SU-DHL-6 (cell line): ENCODE results near the gene CDC20B.

Experiments
- H2AFZ ChIP-seq: fragments of 200-600 bp; sonication (generic); 2 replicates; pipeline ENCODE4 v1.6.1; 2014; ENCODE audit warnings: low read depth, mild to moderate bottlenecking, moderate library complexity, mixed read lengths, antibody characterized with exemption, low read length; ENCODE audit not compliant: severe bottlenecking
- H3F3A ChIP-seq: fragments of 200-600 bp; shearing (Covaris generic); 2 replicates; pipeline ENCODE4 v1.6.0; 2016; ENCODE audit warnings: antibody characterized with exemption, mild to moderate bottlenecking; ENCODE audit not compliant: insufficient read depth
- H3K27ac ChIP-seq: fragments of 200-600 bp; sonication (generic); 2 replicates; pipeline ENCODE4 v1.5.1; 2016; ENCODE audit warnings: low read depth, mild to moderate bottlenecking, low read length, moderate library complexity, mixed read lengths
- H3K27me3 ChIP-seq: fragments of 200-600 bp; sonication (generic), shearing (Covaris generic); 2 replicates; pipeline ENCODE4 v1.6.0; 2014; ENCODE audit warnings: mild to moderate bottlenecking, low read length
- H3K36me3 ChIP-seq: fragments of 200-600 bp; sonication (generic); 2 replicates; pipeline ENCODE4 v1.6.1; 2014; ENCODE audit warnings: mild to moderate bottlenecking, low read length, mixed read lengths
- H3K4me2 ChIP-seq: fragments of 300-600, 200-600 bp; shearing (Covaris generic), sonication (generic); 2 replicates; pipeline ENCODE4 v1.6.0; 2014; ENCODE audit warnings: low read length, low read depth, mild to moderate bottlenecking; ENCODE audit not compliant: poor library complexity, severe bottlenecking
- H3K4me3 ChIP-seq: fragments of 200-600 bp; sonication (generic); 2 replicates; pipeline ENCODE4 v1.5.1; 2014; ENCODE audit warnings: antibody characterized with exemption, low read length, mild to moderate bottlenecking, mixed read lengths; ENCODE audit not compliant: insufficient read depth, poor library complexity, severe bottlenecking
- H3K79me2 ChIP-seq: fragments of 200-600 bp; sonication (generic); 2 replicates; pipeline ENCODE4 v1.6.1; 2014; ENCODE audit warnings: mild to moderate bottlenecking, low read length, moderate library complexity; ENCODE audit not compliant: insufficient read depth
- H3K9ac ChIP-seq: fragments of 200-600 bp; sonication (generic); 2 replicates; pipeline ENCODE4 v1.7.0; 2014; ENCODE audit warnings: mild to moderate bottlenecking, low read length
- H3K9me2 ChIP-seq: fragments of 200-600 bp; sonication (generic); replicated peaks from 2 replicates; pipeline ENCODE4 v1.6.1; 2014; ENCODE audit warnings: low read length; ENCODE audit not compliant: insufficient read depth
- H3K9me3 ChIP-seq: fragments of 200-600 bp; sonication (generic); 2 replicates; pipeline ENCODE4 v1.6.1; 2014; ENCODE audit warnings: low read length, mixed read lengths; ENCODE audit not compliant: insufficient read depth
- H4K20me1 ChIP-seq: fragments of 200-600 bp; sonication (generic); 2 replicates; pipeline ENCODE4 v1.6.1; 2014; ENCODE audit warnings: low read depth, mild to moderate bottlenecking, antibody characterized with exemption, low read length, moderate library complexity, mixed read lengths
- EZH2phosphoT487 ChIP-seq: fragments of 200-600 bp; sonication (generic), shearing (Covaris generic); conservative IDR thresholded peaks from 2 replicates; pipeline ENCODE4 v1.6.1; 2018; ENCODE audit warnings: mild to moderate bottlenecking, antibody characterized with exemption, low read length, moderate library complexity, mixed read lengths
- TF ChIP-seq, protein P1 (sequence below): fragments of 200-600 bp; sonication (generic); IDR thresholded peaks from one replicate; pipeline ENCODE4 v1.5.1; 2017; ENCODE audit warnings: antibody characterized with exemption, mild to moderate bottlenecking, low read length, moderate library complexity; ENCODE audit not compliant: insufficient read depth, poor library complexity, severe bottlenecking

CDC20B gene

GRCh38 chr5:55219770-55220169 is 46.8 kb upstream of the CDC20B start:
- no peaks in the 10 kb centered on the region for H4K20me1 ChIP-seq
- no peak overlapping the region for H2AFZ ChIP-seq
- no peak overlapping the region for H3K4me2 ChIP-seq
- H3K9ac ChIP-seq, result no peak overlapping the region
- no peaks in the 10 kb centered on the region for H3K9me3 ChIP-seq
- no peaks in the 10 kb centered on the region for H3F3A ChIP-seq
- H3K9me2 ChIP-seq, result no peaks in the 10 kb centered on the region
- H3K36me3 ChIP-seq, result no peaks in the 10 kb centered on the region
- H3K4me3 ChIP-seq, result no peak overlapping the region
- H3K79me2 ChIP-seq, result no peaks in the 10 kb centered on the region
- TF ChIP-seq, protein P1, sequence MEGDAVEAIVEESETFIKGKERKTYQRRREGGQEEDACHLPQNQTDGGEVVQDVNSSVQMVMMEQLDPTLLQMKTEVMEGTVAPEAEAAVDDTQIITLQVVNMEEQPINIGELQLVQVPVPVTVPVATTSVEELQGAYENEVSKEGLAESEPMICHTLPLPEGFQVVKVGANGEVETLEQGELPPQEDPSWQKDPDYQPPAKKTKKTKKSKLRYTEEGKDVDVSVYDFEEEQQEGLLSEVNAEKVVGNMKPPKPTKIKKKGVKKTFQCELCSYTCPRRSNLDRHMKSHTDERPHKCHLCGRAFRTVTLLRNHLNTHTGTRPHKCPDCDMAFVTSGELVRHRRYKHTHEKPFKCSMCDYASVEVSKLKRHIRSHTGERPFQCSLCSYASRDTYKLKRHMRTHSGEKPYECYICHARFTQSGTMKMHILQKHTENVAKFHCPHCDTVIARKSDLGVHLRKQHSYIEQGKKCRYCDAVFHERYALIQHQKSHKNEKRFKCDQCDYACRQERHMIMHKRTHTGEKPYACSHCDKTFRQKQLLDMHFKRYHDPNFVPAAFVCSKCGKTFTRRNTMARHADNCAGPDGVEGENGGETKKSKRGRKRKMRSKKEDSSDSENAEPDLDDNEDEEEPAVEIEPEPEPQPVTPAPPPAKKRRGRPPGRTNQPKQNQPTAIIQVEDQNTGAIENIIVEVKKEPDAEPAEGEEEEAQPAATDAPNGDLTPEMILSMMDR, result no peak
- no peak for TF ChIP-seq EZH2phosphoT487
- no peak overlapping the region for H3K27ac ChIP-seq
- H3K27me3 ChIP-seq, result no peaks in the 10 kb centered on the region

GRCh38 chr5:55218967-55219366 is 46.0 kb upstream of the CDC20B start:
- Histone ChIP-seq H3K27ac (no peak overlapping the region), H3K9me3 (no peaks in the 10 kb centered on the region), H3K4me2 (no peak overlapping the region), H3K27me3 (no peaks in the 10 kb centered on the region), H2AFZ (no peak overlapping the region), H3K79me2 (no peaks in the 10 kb centered on the region), H3K9ac (no peak overlapping the region), H3K9me2 (no peaks in the 10 kb centered on the region), H3K4me3 (no peak overlapping the region), H4K20me1 (no peaks in the 10 kb centered on the region), H3K36me3 (no peaks in the 10 kb centered on the region), H3F3A (no peaks in the 10 kb centered on the region)
- TF ChIP-seq, protein P1, result no peak
- no peak for TF ChIP-seq EZH2phosphoT487

DNA sequence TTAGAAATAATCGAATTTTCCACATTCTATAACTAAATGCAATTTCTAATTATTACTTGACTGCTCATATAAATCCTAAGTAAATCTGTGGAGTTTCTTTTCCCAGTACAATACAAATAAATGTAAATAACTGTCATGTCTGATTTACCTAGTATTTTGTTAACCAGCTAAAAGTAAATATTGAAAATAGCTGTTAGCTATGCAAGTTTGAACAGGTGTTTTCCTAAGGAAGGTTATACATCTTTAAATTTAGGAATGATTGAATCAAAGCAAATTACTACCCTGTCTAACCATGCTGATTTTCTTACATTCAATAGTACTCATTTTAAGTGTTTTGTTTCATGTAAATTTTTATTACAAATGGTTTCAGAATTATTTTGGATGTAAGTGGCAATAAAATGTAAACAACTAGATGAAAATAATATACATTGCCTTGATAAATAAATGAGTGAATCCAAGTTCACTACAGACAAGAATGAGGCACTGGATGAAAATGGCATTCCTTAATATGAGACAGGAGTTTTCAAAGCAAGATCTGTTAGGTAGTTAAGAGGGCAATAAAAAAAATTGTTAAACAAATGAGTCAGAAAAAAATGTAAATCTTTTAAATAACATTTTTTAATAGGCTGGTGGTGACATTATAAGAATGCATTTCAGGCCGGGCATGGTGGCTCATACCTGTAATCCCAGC is 38.4 kb upstream of the CDC20B start:
- no peak overlapping the region for H3K4me2 ChIP-seq
- H3K4me3 ChIP-seq, result no peak overlapping the region
- no peaks in the 10 kb centered on the region for H3K79me2 ChIP-seq
- no peaks in the 10 kb centered on the region for H3K9me2 ChIP-seq
- H3F3A ChIP-seq, result no peaks in the 10 kb centered on the region
- no peak overlapping the region for H3K9ac ChIP-seq
- H3K27ac ChIP-seq, result no peak overlapping the region
- no peaks in the 10 kb centered on the region for H3K36me3 ChIP-seq
- H3K9me3 ChIP-seq, result no peaks in the 10 kb centered on the region
- no peaks in the 10 kb centered on the region for H4K20me1 ChIP-seq
- H3K27me3 ChIP-seq, result no peaks in the 10 kb centered on the region
- no peak overlapping the region for H2AFZ ChIP-seq
- TF ChIP-seq, protein P1, result no peak
